ENCODE data around the gene ZBTB3. TPM values are rescaled to one million over a fixed set of nuclear protein-coding genes. Genes with fewer than 3 reads are reported as not detected.

ZBTB3 gene
- total RNA-seq, 1 donor from 2014 or later, result 11.2 TPM

GRCh38 chr11:62792202-62792575 is 38.2 kb upstream of the ZBTB3 start:
- H3K9me3 Mint-ChIP-seq (ENCODE audit: unreplicated experiment), result no peaks in the 10 kb centered on the region
- peak overlapping the region; percentile 86 for H3K27ac Mint-ChIP-seq (ENCODE audit: unreplicated experiment)
- no peak for FAIRE-seq
- no peak overlapping the region for H2AFZ ChIP-seq (ENCODE audit: low read depth, low read length)
- DNase-seq (ENCODE audit: low read depth), result no peak
- H3K9ac ChIP-seq (ENCODE audit: low read length), result peak overlapping the region; percentile 87
- peaks cover 23% of the 10 kb centered on the region for H3K4me1 ChIP-seq (ENCODE audit: insufficient read depth, low read length)
- peaks cover 49% of the 10 kb centered on the region for H4K20me1 ChIP-seq (ENCODE audit: insufficient read depth, low read length)
- H3K4me2 ChIP-seq (ENCODE audit: low read length), result peak overlapping the region; percentile 98
- H3K9me3 ChIP-seq (ENCODE audit: insufficient read depth, low read depth, low read length), result no peaks in the 10 kb centered on the region
- H3K4me3 ChIP-seq (ENCODE audit: insufficient read depth, low read depth, low read length), result peak overlapping the region; percentile 92
- no peaks in the 10 kb centered on the region for H3K27me3 ChIP-seq (ENCODE audit: insufficient read depth, low read length)
- H3K36me3 ChIP-seq (ENCODE audit: insufficient read depth, low read length), result peaks cover 40% of the 10 kb centered on the region
- peaks cover 19% of the 10 kb centered on the region for H3K4me1 Mint-ChIP-seq (ENCODE audit: low read depth, unreplicated experiment)
- peak overlapping the region; percentile 13 for H3K27ac ChIP-seq (ENCODE audit: low read depth, low read length)
- H3K36me3 Mint-ChIP-seq (ENCODE audit: low read depth, unreplicated experiment), result peaks cover 25% of the 10 kb centered on the region
- TF ChIP-seq EZH2 (IDR thresholded peaks at IDR 0.05; ENCODE audit: insufficient read depth, low read length) (no peak), CTCF (IDR thresholded peaks at IDR 0.05; ENCODE audit: insufficient read depth, low read depth, low read length) (no peak)
- no peaks in the 10 kb centered on the region for H3K27me3 Mint-ChIP-seq (ENCODE audit: low read depth, unreplicated experiment)
- peaks cover 49% of the 10 kb centered on the region for H3K79me2 ChIP-seq (ENCODE audit: insufficient read depth, low read length)
- peak overlapping the region; percentile 89 for H3K4me3 Mint-ChIP-seq (ENCODE audit: unreplicated experiment)

- Mint-ChIP-seq H3K36me3 (ENCODE audit: low read depth, unreplicated experiment) (peaks cover 25% of the 10 kb centered on the region), H3K27me3 (ENCODE audit: low read depth, unreplicated experiment) (no peaks in the 10 kb centered on the region), H3K4me3 (ENCODE audit: unreplicated experiment) (peak within 1 kb of the TSS; percentile 89), H3K27ac (ENCODE audit: unreplicated experiment) (peak within 1 kb of the TSS; percentile 86), H3K4me1 (ENCODE audit: low read depth, unreplicated experiment) (peaks cover 19% of the 10 kb centered on the region), H3K9me3 (ENCODE audit: unreplicated experiment) (no peaks in the 10 kb centered on the region)
- TF ChIP-seq EZH2 (IDR thresholded peaks at IDR 0.05; ENCODE audit: insufficient read depth, low read length), result no peak
- TF ChIP-seq CTCF (IDR thresholded peaks at IDR 0.05; ENCODE audit: insufficient read depth, low read depth, low read length), result no peak
- FAIRE-seq, result no peak
- no peaks in the 10 kb centered on the region for H3K9me3 ChIP-seq (ENCODE audit: insufficient read depth, low read depth, low read length)
- peaks cover 38% of the 10 kb centered on the region for H3K36me3 ChIP-seq (ENCODE audit: insufficient read depth, low read length)
- peak; percentile 49 for DNase-seq (ENCODE audit: low read depth)
- peak within 1 kb of the TSS; percentile 98 for H3K4me2 ChIP-seq (ENCODE audit: low read length)
- H3K27me3 ChIP-seq (ENCODE audit: insufficient read depth, low read length), result no peaks in the 10 kb centered on the region
- H3K9ac ChIP-seq (ENCODE audit: low read length), result peak within 1 kb of the TSS; percentile 87
- H2AFZ ChIP-seq (ENCODE audit: low read depth, low read length), result peak within 1 kb of the TSS; percentile 71
- peaks cover 23% of the 10 kb centered on the region for H3K4me1 ChIP-seq (ENCODE audit: insufficient read depth, low read length)
- H3K4me3 ChIP-seq (ENCODE audit: insufficient read depth, low read depth, low read length), result peak within 1 kb of the TSS; percentile 92
- H3K27ac ChIP-seq (ENCODE audit: low read depth, low read length), result peak within 1 kb of the TSS; percentile 71
- peaks cover 49% of the 10 kb centered on the region for H3K79me2 ChIP-seq (ENCODE audit: insufficient read depth, low read length)
- peaks cover 49% of the 10 kb centered on the region for H4K20me1 ChIP-seq (ENCODE audit: insufficient read depth, low read length)
These were observed 37.7 kb upstream of the ZBTB3 start, which contains the start of gene TMEM223 for GRCh38 chr11:62791501-62792201. Gene TMEM223 (minus strand): TSS chr11:62792006. CDS start chr11:62791994, 12 bp downstream.

- H3K9ac ChIP-seq (ENCODE audit: low read length), result no peak overlapping the region
- no peak for FAIRE-seq
- peaks cover 50% of the 10 kb centered on the region for H3K79me2 ChIP-seq (ENCODE audit: insufficient read depth, low read length)
These were observed 35.6 kb upstream of the ZBTB3 start for GRCh38 chr11:62789576-62789975.

More at GRCh38 chr11:62789576-62789975, 35.6 kb upstream of the ZBTB3 start:
- Histone ChIP-seq H3K4me2 (ENCODE audit: low read length) (no peak overlapping the region), H2AFZ (ENCODE audit: low read depth, low read length) (no peak overlapping the region), H3K36me3 (ENCODE audit: insufficient read depth, low read length) (peaks cover 20% of the 10 kb centered on the region), H3K27me3 (ENCODE audit: insufficient read depth, low read length) (no peaks in the 10 kb centered on the region), H3K27ac (ENCODE audit: low read depth, low read length) (no peak overlapping the region), H3K4me3 (ENCODE audit: insufficient read depth, low read depth, low read length) (no peak overlapping the region), H3K4me1 (ENCODE audit: insufficient read depth, low read length) (peaks cover 29% of the 10 kb centered on the region), H4K20me1 (ENCODE audit: insufficient read depth, low read length) (peaks cover 45% of the 10 kb centered on the region), H3K9me3 (ENCODE audit: insufficient read depth, low read depth, low read length) (no peaks in the 10 kb centered on the region)
- Mint-ChIP-seq H3K9me3 (ENCODE audit: unreplicated experiment) (no peaks in the 10 kb centered on the region), H3K4me1 (ENCODE audit: low read depth, unreplicated experiment) (peaks cover 19% of the 10 kb centered on the region), H3K27me3 (ENCODE audit: low read depth, unreplicated experiment) (no peaks in the 10 kb centered on the region), H3K4me3 (ENCODE audit: unreplicated experiment) (peak overlapping the region; percentile 72), H3K27ac (ENCODE audit: unreplicated experiment) (no peak overlapping the region), H3K36me3 (ENCODE audit: low read depth, unreplicated experiment) (peaks cover 12% of the 10 kb centered on the region)
- no peak for DNase-seq (ENCODE audit: low read depth)
- TF ChIP-seq EZH2 (IDR thresholded peaks at IDR 0.05; ENCODE audit: insufficient read depth, low read length) (no peak), CTCF (IDR thresholded peaks at IDR 0.05; ENCODE audit: insufficient read depth, low read depth, low read length) (no peak)
